Astrocyte (in vitro differentiated cells and primary cell): ENCODE results near the gene ZNF513.

Experiments used
- EZH2 ChIP-seq: IDR thresholded peaks from 2 replicates; pipeline ENCODE4 v1.6.1; 2012; ENCODE audit warnings: mild to moderate bottlenecking, low read length, inconsistent platforms; ENCODE audit not compliant: insufficient read depth
- TF ChIP-seq, protein P1 (sequence below): IDR thresholded peaks from 2 replicates; pipeline ENCODE4 v1.5.1; 2011; ENCODE audit warnings: low read depth, mild to moderate bottlenecking, inconsistent platforms, low read length, moderate library complexity; ENCODE audit not compliant: insufficient read depth

GRCh38 chr2:27393225-27393624 is 12.7 kb upstream of the ZNF513 start:
- TF ChIP-seq, protein P1, sequence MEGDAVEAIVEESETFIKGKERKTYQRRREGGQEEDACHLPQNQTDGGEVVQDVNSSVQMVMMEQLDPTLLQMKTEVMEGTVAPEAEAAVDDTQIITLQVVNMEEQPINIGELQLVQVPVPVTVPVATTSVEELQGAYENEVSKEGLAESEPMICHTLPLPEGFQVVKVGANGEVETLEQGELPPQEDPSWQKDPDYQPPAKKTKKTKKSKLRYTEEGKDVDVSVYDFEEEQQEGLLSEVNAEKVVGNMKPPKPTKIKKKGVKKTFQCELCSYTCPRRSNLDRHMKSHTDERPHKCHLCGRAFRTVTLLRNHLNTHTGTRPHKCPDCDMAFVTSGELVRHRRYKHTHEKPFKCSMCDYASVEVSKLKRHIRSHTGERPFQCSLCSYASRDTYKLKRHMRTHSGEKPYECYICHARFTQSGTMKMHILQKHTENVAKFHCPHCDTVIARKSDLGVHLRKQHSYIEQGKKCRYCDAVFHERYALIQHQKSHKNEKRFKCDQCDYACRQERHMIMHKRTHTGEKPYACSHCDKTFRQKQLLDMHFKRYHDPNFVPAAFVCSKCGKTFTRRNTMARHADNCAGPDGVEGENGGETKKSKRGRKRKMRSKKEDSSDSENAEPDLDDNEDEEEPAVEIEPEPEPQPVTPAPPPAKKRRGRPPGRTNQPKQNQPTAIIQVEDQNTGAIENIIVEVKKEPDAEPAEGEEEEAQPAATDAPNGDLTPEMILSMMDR = no peak
- TF ChIP-seq EZH2 = no peak
